Nephron progenitor cell (in vitro differentiated cells): ENCODE measurements around the gene STX19.
"Not testable (repeated sequence)": the region's sequence is repeated elsewhere in the genome, so short reads cannot be mapped to it uniquely, and the experiment has no call there.

Experiments used
- DNase-seq: peaks from one replicate; pipeline ENCODE4 v3.0.0; 2021
- H3K27ac Mint-ChIP-seq: 2 replicates; pipeline ENCODE4 v1.8.0; 2021; ENCODE audit warnings: mild to moderate bottlenecking, moderate library complexity, mixed read lengths
- H3K27me3 Mint-ChIP-seq: 2 replicates; pipeline ENCODE4 v1.8.0; 2021; ENCODE audit warnings: mild to moderate bottlenecking, low read depth, mixed read lengths; ENCODE audit not compliant: poor library complexity
- H3K36me3 Mint-ChIP-seq: 2 replicates; pipeline ENCODE4 v1.8.0; 2021; ENCODE audit warnings: low read depth, mixed read lengths
- H3K4me1 Mint-ChIP-seq: 2 replicates; pipeline ENCODE4 v1.8.0; 2021; ENCODE audit warnings: mixed read lengths
- H3K4me3 Mint-ChIP-seq: 2 replicates; pipeline ENCODE4 v1.8.0; 2021; ENCODE audit warnings: mild to moderate bottlenecking, moderate library complexity, mixed read lengths
- H3K9me3 Mint-ChIP-seq: 2 replicates; pipeline ENCODE4 v1.8.0; 2021; ENCODE audit warnings: mild to moderate bottlenecking, moderate library complexity, mixed read lengths
- CTCF ChIP-seq: fragments of 200-600 bp; sonication (generic); IDR thresholded peaks from 2 replicates; pipeline ENCODE4 v1.5.0; 2021; ENCODE audit warnings: antibody characterized with exemption

Gene STX19

DNA sequence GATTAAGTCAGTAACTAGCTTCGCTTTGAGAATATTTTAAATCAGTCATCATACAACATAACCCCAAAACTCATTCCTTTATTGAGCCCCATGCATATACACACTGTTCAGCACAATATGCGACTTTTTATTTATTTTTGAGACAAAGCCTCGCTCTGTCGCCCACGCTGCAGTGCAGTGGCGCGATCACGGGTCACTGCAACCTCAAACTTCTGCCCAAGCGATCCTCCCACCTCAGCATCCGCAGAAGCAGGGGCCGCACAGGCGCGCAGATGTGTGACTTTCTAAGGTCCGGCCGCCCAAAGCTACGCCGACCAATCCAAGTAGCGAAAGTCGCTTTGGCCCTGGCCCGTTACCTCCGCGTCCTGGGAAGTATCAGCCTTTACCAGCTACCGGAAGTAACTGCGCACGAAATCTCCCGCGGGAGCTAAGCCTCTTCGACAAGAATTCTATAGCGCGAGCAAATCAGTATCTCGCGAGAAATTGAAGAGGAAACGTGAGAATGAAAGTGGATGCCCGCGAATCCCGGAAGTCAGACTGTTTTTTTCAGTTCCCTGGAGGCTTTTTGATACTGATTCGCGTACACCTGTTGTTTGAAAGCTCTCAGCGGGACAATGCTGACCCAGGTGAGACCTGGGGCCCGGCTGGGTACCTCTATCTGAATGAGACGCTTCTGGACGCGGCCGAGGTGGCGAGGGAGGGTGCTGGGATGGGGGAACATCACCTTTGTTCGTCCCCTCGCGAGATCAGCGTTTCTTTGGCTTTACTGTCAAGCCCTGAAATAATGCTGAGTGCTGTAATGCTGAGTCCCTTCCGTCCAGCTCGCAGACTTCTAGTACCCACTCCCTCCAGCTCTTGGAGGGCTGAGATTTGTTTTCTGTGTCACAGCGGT, 34.4 kb upstream of the STX19 start, which contains the start of the genes DHFR2 and NSUN3:
TSS of gene DHFR2 (minus strand) at position 404 of the 892 bp plus-strand sequence. CDS start 1,405 bp downstream, outside the sequence.
TSS of gene NSUN3 (plus strand) at position 549 of the 892 bp plus-strand sequence. CDS start at position 615, 66 bp downstream.
- peaks cover 53% of the 10 kb centered on the region for H3K36me3 Mint-ChIP-seq
- no peak for TF ChIP-seq CTCF

GRCh38 chr3:94061297-94061696, 32.9 kb upstream of the STX19 start:
- Mint-ChIP-seq H3K9me3 (no peaks in the 10 kb centered on the region), H3K27me3 (no peaks in the 10 kb centered on the region), H3K27ac (no peak overlapping the region), H3K4me3 (peak overlapping the region; percentile 42), H3K36me3 (peaks cover 42% of the 10 kb centered on the region), H3K4me1 (peaks cover 30% of the 10 kb centered on the region)
- TF ChIP-seq CTCF: no peak
- DNase-seq: no peak

More for the DNA sequence above, 34.4 kb upstream of the STX19 start, which contains the start of the genes DHFR2 and NSUN3:
- H3K27me3 Mint-ChIP-seq: no peaks in the 10 kb centered on the region
- H3K9me3 Mint-ChIP-seq: peaks cover 10% of the 10 kb centered on the region
- DNase-seq: peak; percentile 85
- peak within 1 kb of the TSS; percentile 99 for H3K4me3 Mint-ChIP-seq
- peak within 1 kb of the TSS; percentile 100 for H3K27ac Mint-ChIP-seq
- H3K4me1 Mint-ChIP-seq: peaks cover 30% of the 10 kb centered on the region

- H3K36me3 Mint-ChIP-seq: peaks cover 16% of the 10 kb centered on the region
- H3K9me3 Mint-ChIP-seq: peaks cover 6% of the 10 kb centered on the region
- DNase-seq: no peak
- H3K4me1 Mint-ChIP-seq: peaks cover 10% of the 10 kb centered on the region
- peaks cover 2% of the 10 kb centered on the region for H3K27me3 Mint-ChIP-seq
- H3K4me3 Mint-ChIP-seq: no peak overlapping the region
- TF ChIP-seq CTCF: no peak
- no peak overlapping the region for H3K27ac Mint-ChIP-seq
These were observed 22.1 kb upstream of the STX19 start for GRCh38 chr3:94050546-94050945.

- Mint-ChIP-seq H3K4me1 (peaks cover 10% of the 10 kb centered on the region), H3K9me3 (peaks cover 16% of the 10 kb centered on the region), H3K27ac (no peak overlapping the region), H3K27me3 (peaks cover 4% of the 10 kb centered on the region), H3K36me3 (peaks cover 28% of the 10 kb centered on the region), H3K4me3 (no peak overlapping the region)
- no peak for DNase-seq
- TF ChIP-seq CTCF: no peak
These were observed 20.9 kb upstream of the STX19 start for GRCh38 chr3:94049267-94049666.

GRCh38 chr3:94046533-94046932, 18.1 kb upstream of the STX19 start:
- H3K27me3 Mint-ChIP-seq: peaks cover 4% of the 10 kb centered on the region
- DNase-seq: no peak
- H3K27ac Mint-ChIP-seq: no peak overlapping the region
- TF ChIP-seq CTCF: no peak
- H3K9me3 Mint-ChIP-seq: peaks cover 36% of the 10 kb centered on the region
- no peak overlapping the region for H3K4me3 Mint-ChIP-seq
- H3K36me3 Mint-ChIP-seq: peaks cover 51% of the 10 kb centered on the region
- peaks cover 10% of the 10 kb centered on the region for H3K4me1 Mint-ChIP-seq

DNA sequence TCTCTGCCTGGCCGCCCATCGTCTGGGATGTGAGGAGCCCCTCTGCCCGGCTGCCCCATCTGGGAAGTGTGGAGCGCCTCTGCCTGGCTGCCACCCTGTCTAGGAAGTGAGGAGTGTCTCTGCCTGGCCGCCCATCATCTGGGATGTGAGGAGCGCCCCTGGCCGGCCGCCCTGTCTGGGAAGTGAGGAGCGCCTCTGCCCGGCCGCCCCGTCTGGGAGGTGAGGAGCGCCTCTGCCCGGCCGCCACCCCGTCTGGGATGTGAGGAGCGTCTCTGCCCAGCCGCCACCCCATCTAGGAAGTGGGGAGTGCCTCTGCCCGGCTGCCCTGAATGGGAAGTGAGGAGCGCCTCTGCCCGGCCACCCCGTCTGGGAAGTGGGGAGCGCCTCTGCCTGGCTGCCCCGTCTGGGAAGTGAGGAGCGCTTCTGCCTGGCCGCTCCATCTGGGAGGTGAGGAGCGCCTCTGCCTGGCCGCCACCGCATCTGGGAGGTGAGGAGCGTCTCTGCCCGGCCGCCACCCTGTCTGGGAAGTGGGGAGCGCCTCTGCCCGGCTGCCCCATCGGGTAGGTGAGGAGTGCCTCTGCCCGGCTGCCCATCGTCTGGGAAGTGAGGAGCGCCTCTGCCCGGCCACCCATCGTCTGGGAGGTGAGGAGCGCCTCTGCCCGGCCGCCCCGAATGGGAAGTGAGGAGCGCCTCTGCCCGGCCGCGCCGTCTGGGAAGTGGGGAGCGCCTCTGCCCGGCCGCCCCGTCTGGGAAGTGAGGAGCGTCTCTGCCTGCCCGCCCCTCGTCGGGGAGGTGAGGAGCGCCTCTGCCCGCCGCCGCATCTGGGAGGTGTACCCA, 15.9 kb upstream of the STX19 start:
- Mint-ChIP-seq H3K9me3 (peaks cover 36% of the 10 kb centered on the region), H3K36me3 (peaks cover 70% of the 10 kb centered on the region)
- H3K27me3 Mint-ChIP-seq, DNase-seq, H3K27ac Mint-ChIP-seq, H3K4me1 Mint-ChIP-seq, H3K4me3 Mint-ChIP-seq: not testable (repeated sequence)
